ENCODE measurements around the gene UBE3C. TPM values are rescaled to one million over a fixed set of nuclear protein-coding genes. Genes with fewer than 3 reads are reported as not detected.
"Not testable (repeated sequence)": the region's sequence is repeated elsewhere in the genome, so short reads cannot be mapped to it uniquely, and the experiment has no call there.

The UBE3C gene
- total RNA-seq (100 to 1,000 TPM in 1 of 2 donors, 10 to 100 TPM in 1; 52.3 to 113 TPM), polyA plus RNA-seq (ENCODE audit: insufficient read length in 2 of 2) (10 to 100 TPM; 44.3 to 48.9 TPM)
- long read RNA-seq, donor 1, full-length matches to known transcripts: 1 of 1 reads
- long read RNA-seq, donor 1, partial matches to known transcripts: 0 of 1 reads
- long read RNA-seq, donor 1, other reads (novel, unspliced or antisense): 0 of 1 reads
- long read RNA-seq, donor 2, full-length matches to known transcripts: 2 of 2 reads
- long read RNA-seq, donor 2, partial matches to known transcripts: 0 of 2 reads
- long read RNA-seq, donor 2, other reads (novel, unspliced or antisense): 0 of 2 reads
- long read RNA-seq, donor 3, full-length matches to known transcripts: 1 of 1 reads
- long read RNA-seq, donor 3, partial matches to known transcripts: 0 of 1 reads
- long read RNA-seq, donor 3, other reads (novel, unspliced or antisense): 0 of 1 reads
- long read RNA-seq, donor 4, partial matches to known transcripts: 36 of 36 reads
- long read RNA-seq, donor 4, other reads (novel, unspliced or antisense): 0 of 36 reads

- no peaks in the 10 kb centered on the region for H3K9me3 ChIP-seq (ENCODE audit: control insufficient read depth, insufficient read depth, low read length)
- peak within 1 kb of the TSS; percentile 74 for H3K4me3 ChIP-seq (ENCODE audit: low read depth, low read length)
- peak within 1 kb of the TSS; percentile 81 for H3K27ac ChIP-seq (ENCODE audit: low read depth, low read length)
- peaks cover 21% of the 10 kb centered on the region for H3K36me3 ChIP-seq (ENCODE audit: control insufficient read depth, insufficient read depth, low read length)
- H3K4me1 ChIP-seq (ENCODE audit: control insufficient read depth, insufficient read depth, low read length): peaks cover 24% of the 10 kb centered on the region
- peak; percentile 76 to 98 (median 88) for DNase-seq (ENCODE audit: low read depth in 4 of 6, low spot score in 6 of 6)
- no peaks in the 10 kb centered on the region for H3K27me3 ChIP-seq (ENCODE audit: control insufficient read depth, insufficient read depth, low read length)
- under 1% methylated on average over 80 of the region's 80 CpGs for WGBS (ENCODE audit: insufficient coverage)
Measured at GRCh38 chr7:157138424-157139110, at the start of gene UBE3C. Gene UBE3C, plus strand, starts transcription at chr7:157138926. Its CDS starts 347 bp downstream, at chr7:157139273.

- H3K27me3 ChIP-seq (ENCODE audit: control insufficient read depth, insufficient read depth, low read length): peaks cover 2% of the 10 kb centered on the region
- peaks cover 6% of the 10 kb centered on the region for H3K4me1 ChIP-seq (ENCODE audit: control insufficient read depth, insufficient read depth, low read length)
- H3K27ac ChIP-seq (ENCODE audit: low read depth, low read length): no peak overlapping the region
- H3K9me3 ChIP-seq (ENCODE audit: control insufficient read depth, insufficient read depth, low read length): peaks cover 9% of the 10 kb centered on the region
- no peaks in the 10 kb centered on the region for H3K36me3 ChIP-seq (ENCODE audit: control insufficient read depth, insufficient read depth, low read length)
- peak in 1 of 6 donors; percentile 1 for DNase-seq (ENCODE audit: low read depth in 4 of 6, low spot score in 6 of 6)
- 15% methylated on average over 15 of the region's 15 CpGs for whole genome bisulfite sequencing (ENCODE audit: insufficient coverage)
- no peak overlapping the region for H3K4me3 ChIP-seq (ENCODE audit: low read depth, low read length)
Measured at GRCh38 chr7:157089100-157089610, 49.6 kb upstream of the UBE3C start.

GRCh38 chr7:157090485-157091165 is 48.1 kb upstream of the UBE3C start:
- H3K4me1 ChIP-seq (ENCODE audit: control insufficient read depth, insufficient read depth, low read length): peaks cover 6% of the 10 kb centered on the region
- WGBS (ENCODE audit: insufficient coverage): 89% methylated on average over 23 of the region's 25 CpGs
- DNase-seq (ENCODE audit: low read depth in 4 of 6, low spot score in 6 of 6): no peak

GRCh38 chr7:157096286-157097055 is 42.3 kb upstream of the UBE3C start:
- WGBS (ENCODE audit: insufficient coverage): 37% methylated on average over 20 of the region's 26 CpGs
- no peaks in the 10 kb centered on the region for H3K27me3 ChIP-seq (ENCODE audit: control insufficient read depth, insufficient read depth, low read length)
- DNase-seq (ENCODE audit: low read depth in 4 of 6, low spot score in 6 of 6): peak in 1 of 6 donors; percentile 12
- H3K9me3 ChIP-seq (ENCODE audit: control insufficient read depth, insufficient read depth, low read length): peaks cover 3% of the 10 kb centered on the region
- H3K4me3 ChIP-seq (ENCODE audit: low read depth, low read length): no peak overlapping the region
- no peak overlapping the region for H3K27ac ChIP-seq (ENCODE audit: low read depth, low read length)
- H3K4me1 ChIP-seq (ENCODE audit: control insufficient read depth, insufficient read depth, low read length): peaks cover 4% of the 10 kb centered on the region
- H3K36me3 ChIP-seq (ENCODE audit: control insufficient read depth, insufficient read depth, low read length): no peaks in the 10 kb centered on the region

More at GRCh38 chr7:157090485-157091165, 48.1 kb upstream of the UBE3C start:
- Histone ChIP-seq H3K4me3 (ENCODE audit: low read depth, low read length) (no peak overlapping the region), H3K27me3 (ENCODE audit: control insufficient read depth, insufficient read depth, low read length) (peaks cover 2% of the 10 kb centered on the region), H3K36me3 (ENCODE audit: control insufficient read depth, insufficient read depth, low read length) (no peaks in the 10 kb centered on the region), H3K9me3 (ENCODE audit: control insufficient read depth, insufficient read depth, low read length) (peaks cover 3% of the 10 kb centered on the region), H3K27ac (ENCODE audit: low read depth, low read length) (no peak overlapping the region)

- peaks cover 3% of the 10 kb centered on the region for H3K9me3 ChIP-seq (ENCODE audit: control insufficient read depth, insufficient read depth, low read length)
- peaks cover 4% of the 10 kb centered on the region for H3K4me1 ChIP-seq (ENCODE audit: control insufficient read depth, insufficient read depth, low read length)
- H3K4me3 ChIP-seq (ENCODE audit: low read depth, low read length): no peak overlapping the region
- DNase-seq (ENCODE audit: low read depth in 4 of 6, low spot score in 6 of 6): no peak
- H3K27me3 ChIP-seq (ENCODE audit: control insufficient read depth, insufficient read depth, low read length): no peaks in the 10 kb centered on the region
- no peak overlapping the region for H3K27ac ChIP-seq (ENCODE audit: low read depth, low read length)
- 30% methylated on average over 8 of the region's 10 CpGs for WGBS (ENCODE audit: insufficient coverage)
- H3K36me3 ChIP-seq (ENCODE audit: control insufficient read depth, insufficient read depth, low read length): no peaks in the 10 kb centered on the region
Measured at GRCh38 chr7:157097056-157097329, 41.7 kb upstream of the UBE3C start.

GRCh38 chr7:157097569-157097968 is 41.2 kb upstream of the UBE3C start:
- H3K4me1 ChIP-seq (ENCODE audit: control insufficient read depth, insufficient read depth, low read length): peaks cover 4% of the 10 kb centered on the region

GRCh38 chr7:157100005-157100404 is 38.7 kb upstream of the UBE3C start:
- H3K4me3 ChIP-seq (ENCODE audit: low read depth, low read length); H3K27me3 ChIP-seq (ENCODE audit: control insufficient read depth, insufficient read depth, low read length); H3K27ac ChIP-seq (ENCODE audit: low read depth, low read length); H3K36me3 ChIP-seq (ENCODE audit: control insufficient read depth, insufficient read depth, low read length); DNase-seq (ENCODE audit: low read depth in 4 of 6, low spot score in 6 of 6); H3K9me3 ChIP-seq (ENCODE audit: control insufficient read depth, insufficient read depth, low read length); H3K4me1 ChIP-seq (ENCODE audit: control insufficient read depth, insufficient read depth, low read length): not testable (repeated sequence)
- no CpG with 5 or more reads among the region's 3 CpGs for WGBS (ENCODE audit: insufficient coverage)

More at GRCh38 chr7:157097569-157097968, 41.2 kb upstream of the UBE3C start:
- Histone ChIP-seq H3K36me3 (ENCODE audit: control insufficient read depth, insufficient read depth, low read length) (no peaks in the 10 kb centered on the region), H3K4me3 (ENCODE audit: low read depth, low read length) (no peak overlapping the region), H3K27me3 (ENCODE audit: control insufficient read depth, insufficient read depth, low read length) (no peaks in the 10 kb centered on the region), H3K9me3 (ENCODE audit: control insufficient read depth, insufficient read depth, low read length) (peaks cover 3% of the 10 kb centered on the region), H3K27ac (ENCODE audit: low read depth, low read length) (no peak overlapping the region)
- DNase-seq (ENCODE audit: low read depth in 4 of 6, low spot score in 6 of 6): no peak
- 33% methylated on average over 3 of the region's 6 CpGs for WGBS (ENCODE audit: insufficient coverage)

- no CpG with 5 or more reads among the region's 2 CpGs for WGBS (ENCODE audit: insufficient coverage)
- H3K27ac ChIP-seq (ENCODE audit: low read depth, low read length); DNase-seq (ENCODE audit: low read depth in 4 of 6, low spot score in 6 of 6); H3K27me3 ChIP-seq (ENCODE audit: control insufficient read depth, insufficient read depth, low read length); H3K4me3 ChIP-seq (ENCODE audit: low read depth, low read length); H3K9me3 ChIP-seq (ENCODE audit: control insufficient read depth, insufficient read depth, low read length); H3K36me3 ChIP-seq (ENCODE audit: control insufficient read depth, insufficient read depth, low read length); H3K4me1 ChIP-seq (ENCODE audit: control insufficient read depth, insufficient read depth, low read length): not testable (repeated sequence)
Measured at GRCh38 chr7:157103641-157104040, 35.1 kb upstream of the UBE3C start.

GRCh38 chr7:157111311-157111710 is 27.4 kb upstream of the UBE3C start:
- no peaks in the 10 kb centered on the region for H3K27me3 ChIP-seq (ENCODE audit: control insufficient read depth, insufficient read depth, low read length)
- WGBS (ENCODE audit: insufficient coverage): 92% methylated on average over 9 of the region's 9 CpGs
- no peak overlapping the region for H3K4me3 ChIP-seq (ENCODE audit: low read depth, low read length)
- H3K9me3 ChIP-seq (ENCODE audit: control insufficient read depth, insufficient read depth, low read length): no peaks in the 10 kb centered on the region
- no peaks in the 10 kb centered on the region for H3K36me3 ChIP-seq (ENCODE audit: control insufficient read depth, insufficient read depth, low read length)
- H3K4me1 ChIP-seq (ENCODE audit: control insufficient read depth, insufficient read depth, low read length): no peaks in the 10 kb centered on the region
- no peak for DNase-seq (ENCODE audit: low read depth in 4 of 6, low spot score in 6 of 6)
- no peak overlapping the region for H3K27ac ChIP-seq (ENCODE audit: low read depth, low read length)

Data from spinal cord (tissue), 10 donors.